NCI-H460 (cell line): Measurements from ENCODE around the gene RAPGEF2. TPM values are rescaled to one million over a fixed set of nuclear protein-coding genes. Genes with fewer than 3 reads are reported as not detected.

Source experiments
- DNase-seq: peaks from one replicate; pipeline ENCODE4 v3.0.0-alpha.2; 2016; ENCODE audit warnings: low read depth; ENCODE audit errors: extremely low read depth
- small RNA-seq, 2 experiments: library from RNA; depleted of rRNA; stranded (forward); fragments of <200 nt; gene quantifications; one replicate each; pipeline ENCODE3, GENCODE V24; 2014
- total RNA-seq: library from RNA; depleted of rRNA; stranded (reverse); fragments of >200 nt; shearing (Covaris generic); gene quantifications from 2 replicates; pipeline ENCODE4 v1.2.3, GENCODE V29; 2014

The RAPGEF2 gene
- total RNA-seq, 1 experiment from 2014 or later, result 69.5 TPM

DNA sequence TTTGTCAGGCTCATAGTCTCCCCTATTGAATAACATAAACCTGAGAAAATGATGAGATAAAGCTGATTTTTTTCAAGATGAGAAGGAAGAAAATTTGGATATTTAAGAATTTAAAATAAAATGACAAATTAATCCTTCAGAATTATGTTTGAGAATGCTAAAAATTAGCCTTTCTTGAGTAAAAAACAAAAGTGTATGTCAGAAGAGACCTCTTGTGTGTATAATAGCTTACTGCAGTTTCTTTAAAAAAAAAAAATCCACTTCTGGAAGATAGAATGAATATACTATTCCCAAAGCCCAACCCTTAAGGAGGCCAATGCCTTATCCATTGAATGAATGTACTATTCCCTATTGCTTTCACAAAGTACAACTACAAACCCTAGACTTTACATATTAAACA lies 281.8 kb downstream of the RAPGEF2 start:
- DNase-seq, result no peak

DNA sequence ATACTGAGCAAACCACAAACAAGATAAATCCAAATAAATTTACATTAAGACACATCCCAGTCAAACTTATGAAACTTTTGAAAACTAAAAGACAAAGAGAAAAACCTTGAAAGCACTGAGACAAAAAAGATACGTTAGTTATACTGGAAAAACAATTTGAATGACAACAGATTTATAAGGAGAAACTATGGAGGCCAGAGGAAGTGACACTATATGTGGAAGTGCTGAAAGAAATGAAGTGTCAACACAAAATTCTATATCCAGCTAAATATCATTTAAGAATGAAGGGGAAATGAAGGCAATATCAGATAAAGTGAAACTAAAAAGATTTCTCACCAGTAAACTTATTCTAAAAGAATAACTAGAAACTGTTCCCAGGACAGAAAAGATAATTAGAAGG lies 283.7 kb downstream of the RAPGEF2 start:
- no peak for DNase-seq

GRCh38 chr4:159389756-159390155 lies 286.9 kb downstream of the RAPGEF2 start:
- DNase-seq, result no peak

- DNase-seq, result no peak
These were observed 287.8 kb downstream of the RAPGEF2 start for GRCh38 chr4:159390648-159391047.

DNA sequence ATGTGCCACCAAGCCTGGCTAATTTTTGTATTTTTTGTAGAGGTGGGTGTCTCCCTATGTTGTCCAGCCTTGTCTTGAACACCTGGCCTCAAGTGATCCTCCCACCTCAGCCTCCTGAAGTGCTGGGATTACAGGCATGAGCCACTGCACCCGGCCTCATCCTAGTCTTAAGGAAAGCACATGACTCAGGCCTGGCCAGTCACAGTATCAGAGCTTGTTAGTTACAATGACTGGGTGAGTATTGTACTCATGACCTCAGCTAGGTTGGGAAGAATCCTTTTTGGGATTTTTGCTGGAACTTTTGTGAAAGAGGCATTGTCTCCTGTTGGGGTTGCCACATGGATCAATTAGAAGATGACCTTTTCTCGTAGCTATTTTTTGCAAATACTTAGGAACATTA lies 292.8 kb downstream of the RAPGEF2 start:
- DNase-seq, result no peak

DNA sequence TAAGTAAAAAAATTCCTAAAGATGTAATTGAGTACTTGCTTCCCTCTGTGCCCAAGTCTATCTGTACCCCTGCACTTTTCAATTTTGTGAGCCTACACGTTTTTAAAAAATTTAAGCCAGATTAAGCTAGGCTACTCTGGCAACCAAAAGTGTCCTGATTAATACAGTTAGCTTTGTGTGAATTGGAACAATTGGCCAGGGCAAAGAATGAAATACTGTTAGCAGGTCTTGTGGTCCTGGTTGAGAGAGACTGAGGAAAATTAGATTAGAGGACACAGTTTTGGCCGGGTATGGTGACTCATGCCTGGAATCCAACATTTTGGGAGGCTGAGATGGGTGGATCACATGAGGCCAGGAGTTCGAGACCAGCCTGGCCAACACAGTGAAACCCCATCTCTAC lies 293.3 kb downstream of the RAPGEF2 start:
- DNase-seq, result no peak

GRCh38 chr4:159398236-159398638 lies 295.4 kb downstream of the RAPGEF2 start:
- no peak for DNase-seq

GRCh38 chr4:159400558-159401225 lies 297.8 kb downstream of the RAPGEF2 start:
- no peak for DNase-seq

GRCh38 chr4:159401226-159401712 lies 298.4 kb downstream of the RAPGEF2 start:
- DNase-seq, result no peak

- DNase-seq, result peak; percentile 14
These were observed 299.0 kb downstream of the RAPGEF2 start for GRCh38 chr4:159401791-159402380.

Small RNA genes within 50 kb of the gene (small RNA-seq; reads per million reads assigned to genes)
- gene AC074344.1, result 0 reads per million in 2 experiments
- gene MIR3688-1, result 0 to 0.02 reads per million in 2 experiments
- gene RF00019, result 0 reads per million in 2 experiments
